CD4-positive, alpha-beta T cell treated with Interferon alpha-2 for 1 hour (primary cell): ENCODE results near the gene USP6NL.
"Not testable (repeated sequence)": the region's sequence is repeated elsewhere in the genome, so short reads cannot be mapped to it uniquely, and the experiment has no call there.

Source experiments
- DNase-seq, 2 donors: peaks; one replicate each; pipeline ENCODE4 v3.0.0-alpha.2; 2020 to 2022

The USP6NL gene

DNA sequence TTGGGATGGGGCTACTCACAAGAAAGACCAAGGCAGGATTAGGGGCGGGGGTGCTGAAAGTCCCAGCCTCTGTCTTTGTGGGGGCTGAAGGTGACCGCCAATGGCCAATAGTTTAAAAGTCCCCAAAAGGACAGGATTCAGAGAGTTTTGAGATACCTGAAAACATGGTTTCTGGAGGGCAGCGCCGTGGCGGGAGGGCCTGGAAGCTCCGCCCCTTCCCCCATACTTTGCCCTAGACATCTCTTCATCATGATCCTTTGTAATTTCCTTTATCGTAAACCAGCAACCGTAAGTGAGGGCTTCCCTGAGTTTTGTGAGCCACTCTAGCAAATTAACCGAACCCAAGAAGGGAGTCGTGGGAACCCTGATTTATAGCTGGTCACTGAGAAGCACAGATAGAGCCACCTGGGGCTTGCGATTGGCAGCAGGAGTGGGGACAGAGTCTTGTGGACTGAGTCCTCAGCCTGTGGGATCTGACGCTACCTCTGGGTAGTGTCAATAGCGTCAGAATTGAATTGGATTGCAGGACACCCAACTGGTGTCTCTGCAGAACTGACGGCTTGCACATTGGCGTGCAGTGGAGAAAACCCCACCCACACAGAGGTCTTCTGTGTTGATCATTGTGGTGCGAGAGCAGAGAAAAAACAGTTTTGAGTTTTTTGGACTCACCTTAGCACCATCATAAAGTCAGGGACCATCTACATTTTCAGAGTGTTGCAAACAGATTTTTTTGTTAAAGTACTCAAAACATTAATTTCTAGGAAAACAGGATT, 169.3 kb downstream of the USP6NL start:
- DNase-seq = no peak

DNA sequence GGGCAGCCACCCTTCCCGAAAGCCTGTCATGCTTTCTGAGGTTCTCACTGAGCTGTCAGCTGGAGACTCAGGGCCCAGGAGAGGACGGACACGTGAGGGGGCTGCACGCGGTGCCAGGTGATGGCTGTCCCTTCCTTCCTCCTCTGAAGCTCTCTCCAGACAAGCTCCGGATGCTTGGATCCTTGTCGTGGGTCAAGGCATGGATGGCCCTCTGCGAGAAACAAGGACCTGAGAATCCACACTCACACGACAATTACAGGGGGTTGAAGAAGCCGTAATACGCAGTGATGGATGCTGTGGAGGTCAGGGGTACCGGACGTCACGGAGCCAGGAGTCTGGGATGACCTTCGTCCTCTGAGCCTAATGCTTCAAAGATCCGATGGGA, 170.3 kb downstream of the USP6NL start:
- no peak for DNase-seq

DNA sequence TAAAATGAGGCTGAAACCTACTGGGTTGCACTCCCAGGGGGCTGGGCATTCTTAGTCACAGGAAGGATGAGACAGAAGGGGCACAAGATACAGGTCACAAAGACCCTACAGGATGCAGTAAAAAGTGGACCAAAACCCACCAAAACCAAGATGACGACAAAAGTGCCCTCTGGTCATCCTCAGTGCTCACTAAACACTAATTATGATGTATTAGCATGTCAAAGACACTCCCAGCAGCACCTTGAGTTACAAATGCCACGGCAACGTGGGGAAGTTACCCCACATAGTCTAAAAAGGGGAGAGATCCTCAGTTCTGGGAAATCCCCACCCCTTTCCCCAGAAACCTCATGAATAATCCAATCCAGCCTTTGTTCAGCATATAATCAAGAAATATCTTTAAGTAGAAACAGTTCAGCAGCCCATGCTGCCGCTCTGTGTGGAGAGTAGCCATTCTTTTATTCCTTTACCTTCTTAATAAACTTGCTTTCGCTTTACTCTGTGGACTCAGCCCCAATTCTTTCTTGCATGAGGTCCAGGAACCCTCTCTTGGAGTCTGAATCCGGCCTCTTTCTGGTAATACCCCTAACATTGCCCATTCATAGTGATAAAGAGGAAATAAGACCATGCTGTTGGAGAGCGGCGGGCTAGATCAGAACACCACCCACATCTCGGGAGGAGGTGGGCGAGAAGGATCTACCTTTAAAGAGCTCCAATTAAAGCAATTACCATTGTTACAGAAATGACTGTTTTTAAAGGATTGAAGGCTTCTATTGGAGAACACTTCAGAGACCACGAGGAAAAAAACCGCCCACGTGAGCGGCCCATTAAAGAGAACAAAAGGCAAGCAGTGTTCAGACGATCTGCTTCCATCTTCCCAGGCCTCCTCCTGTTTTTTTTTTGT, 170.9 kb downstream of the USP6NL start:
- peak in 1 of 2 donors; percentile 33 for DNase-seq

DNA sequence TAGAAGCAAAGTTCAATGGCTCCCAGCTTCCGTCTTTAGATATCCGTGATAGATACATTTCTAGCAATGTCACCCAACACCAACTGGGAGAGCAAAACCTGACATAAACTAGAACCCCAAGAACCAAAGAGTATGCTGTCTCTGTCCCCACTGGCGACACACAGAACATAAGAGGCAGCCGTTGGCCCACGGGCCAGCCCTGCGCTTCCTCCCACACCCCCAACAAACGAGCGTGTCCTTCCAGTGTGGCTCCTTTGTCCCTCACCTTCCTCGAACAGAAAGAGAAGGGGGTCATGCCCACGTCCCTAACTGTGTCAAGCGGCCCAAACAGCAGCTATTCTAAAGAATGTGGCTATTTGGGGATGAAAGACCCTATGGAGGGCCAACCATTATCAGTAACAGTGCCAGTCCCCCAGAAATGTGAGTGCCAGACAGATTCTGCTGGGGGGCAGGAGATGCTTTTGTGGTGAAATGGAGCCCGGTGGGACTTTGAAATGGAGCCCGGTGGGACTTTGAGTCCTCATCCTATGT, 171.9 kb downstream of the USP6NL start:
- DNase-seq = no peak

DNA sequence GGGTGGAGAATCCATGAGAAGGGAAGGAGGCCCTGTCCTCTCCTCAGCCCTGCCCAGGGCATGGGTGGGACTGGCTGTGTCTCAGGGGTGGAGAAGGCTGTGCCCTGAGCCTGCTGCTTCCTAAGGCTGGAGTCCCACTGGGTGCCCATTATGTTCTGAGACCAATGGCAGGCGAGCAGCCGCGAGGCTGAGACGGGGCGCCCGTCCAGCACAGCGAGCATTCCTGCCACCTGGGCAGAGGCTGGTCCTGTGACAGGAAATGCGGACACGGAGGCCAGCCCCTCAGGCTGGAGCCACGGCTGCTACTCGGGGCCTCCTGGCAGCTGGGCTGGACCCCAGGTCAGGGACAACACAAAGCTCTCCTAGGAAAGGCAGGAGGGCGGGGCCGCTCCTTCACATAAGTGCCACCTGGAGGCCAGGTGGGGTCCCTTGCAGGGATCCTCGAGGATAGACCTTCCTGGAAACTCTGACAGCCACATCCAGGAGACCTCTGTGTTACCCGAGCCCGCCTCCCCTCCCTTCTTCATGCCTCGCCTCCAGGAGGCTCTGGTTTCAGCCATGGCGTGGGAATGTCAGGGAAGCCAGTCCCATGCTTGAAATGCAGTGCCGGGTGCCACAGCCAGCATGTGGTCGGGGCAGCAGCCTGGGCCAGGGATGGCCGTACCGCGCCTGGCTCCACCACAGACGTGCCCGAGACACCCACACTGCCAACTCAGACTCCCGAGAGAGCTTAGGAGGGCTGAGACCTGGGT, 173.9 kb downstream of the USP6NL start:
- DNase-seq = no peak

DNA sequence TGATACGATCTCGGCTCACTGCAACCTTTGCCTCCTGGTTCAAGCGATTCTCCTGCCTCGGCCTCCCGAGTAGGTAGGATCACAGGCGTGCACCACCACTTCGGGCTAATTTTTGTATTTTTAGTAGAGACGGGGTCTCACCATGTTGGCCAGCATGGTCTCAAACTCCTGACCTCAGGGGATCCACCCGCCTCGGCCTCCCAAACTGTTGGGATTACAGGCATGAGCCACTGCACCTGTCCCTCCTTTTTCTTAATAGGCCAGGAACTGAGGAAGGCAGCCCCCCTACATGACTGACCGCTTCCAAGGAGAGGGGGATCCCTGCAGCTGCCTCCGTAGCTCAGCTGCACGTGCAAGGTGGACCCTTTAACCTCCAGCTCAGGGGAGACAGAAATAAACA, 175.0 kb downstream of the USP6NL start:
- DNase-seq = not testable (repeated sequence)

DNA sequence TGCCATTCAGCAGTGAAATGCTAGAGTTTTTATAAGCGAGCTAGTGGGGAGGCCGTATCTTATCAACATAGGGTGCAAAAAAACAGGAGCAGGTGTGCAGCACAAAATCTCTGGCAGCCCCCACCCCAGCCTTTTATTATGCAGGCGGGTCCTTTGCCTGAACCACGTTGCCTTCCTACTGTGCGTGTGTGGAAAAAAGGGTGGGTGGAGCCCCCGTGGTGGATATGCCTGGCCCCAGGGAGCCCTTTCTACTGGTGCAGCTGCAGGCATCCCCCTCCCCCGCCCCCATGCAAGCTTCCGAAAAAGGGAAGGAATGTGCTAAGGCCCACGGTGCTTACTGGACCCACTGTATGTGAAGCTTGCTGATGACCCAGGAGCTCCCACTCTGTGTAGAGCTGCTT, 175.9 kb downstream of the USP6NL start:
- no peak for DNase-seq

DNA sequence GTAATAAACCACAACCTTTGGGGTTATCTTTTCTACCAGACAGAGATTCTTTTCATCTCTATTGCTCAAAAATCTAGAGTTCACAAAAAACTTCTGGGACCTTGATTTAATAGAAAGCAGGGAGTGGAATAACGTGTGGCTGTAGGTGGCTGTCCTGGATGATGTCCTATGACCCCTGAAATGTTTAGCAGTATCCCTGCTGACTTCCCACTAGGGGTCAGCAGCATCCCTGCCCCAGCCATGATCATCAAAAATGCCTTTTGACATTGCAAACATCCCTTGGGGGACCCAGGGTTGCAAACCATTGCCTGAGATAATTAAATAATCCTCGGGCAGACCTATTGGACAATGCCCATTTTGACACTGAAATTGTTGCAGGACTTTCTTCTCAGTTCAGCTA, 177.1 kb downstream of the USP6NL start:
- DNase-seq = no peak

DNA sequence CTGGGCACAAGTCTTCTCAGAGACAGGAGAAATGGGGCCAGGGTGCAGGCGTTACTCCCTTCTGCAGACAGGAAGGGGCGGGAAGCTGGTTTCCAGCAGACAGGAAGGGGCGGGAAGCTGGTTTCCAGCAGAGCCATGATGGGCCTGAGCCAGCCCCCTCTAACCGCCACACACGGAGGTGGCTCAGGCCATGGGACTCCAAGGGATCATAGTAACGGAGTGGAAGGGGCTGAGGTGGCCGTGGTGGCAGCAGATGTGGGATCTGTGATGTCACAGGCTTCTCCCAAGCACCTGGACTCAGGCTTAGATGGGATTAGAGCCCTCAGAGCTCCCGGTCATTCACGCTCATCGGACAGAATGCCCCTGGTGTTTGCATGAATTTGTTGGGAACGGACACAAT, 177.8 kb downstream of the USP6NL start:
- no peak for DNase-seq

DNA sequence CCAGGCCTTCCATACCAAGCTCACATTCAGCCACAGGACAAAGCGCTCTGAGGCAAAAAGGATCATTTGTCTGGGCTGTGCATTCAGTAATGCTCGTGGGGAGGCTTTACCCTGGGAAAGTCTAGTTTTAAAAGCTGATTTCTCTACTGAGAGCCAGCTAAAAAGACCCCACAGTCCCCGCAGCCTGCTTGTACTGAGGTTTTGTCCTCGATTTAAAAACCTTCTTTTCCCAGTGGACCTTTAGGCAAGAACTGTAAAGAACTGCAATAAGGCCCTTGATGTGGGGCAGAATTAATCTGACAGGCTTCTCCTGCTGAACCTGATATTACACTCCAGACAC, 180.3 kb downstream of the USP6NL start:
- DNase-seq = no peak

DNA sequence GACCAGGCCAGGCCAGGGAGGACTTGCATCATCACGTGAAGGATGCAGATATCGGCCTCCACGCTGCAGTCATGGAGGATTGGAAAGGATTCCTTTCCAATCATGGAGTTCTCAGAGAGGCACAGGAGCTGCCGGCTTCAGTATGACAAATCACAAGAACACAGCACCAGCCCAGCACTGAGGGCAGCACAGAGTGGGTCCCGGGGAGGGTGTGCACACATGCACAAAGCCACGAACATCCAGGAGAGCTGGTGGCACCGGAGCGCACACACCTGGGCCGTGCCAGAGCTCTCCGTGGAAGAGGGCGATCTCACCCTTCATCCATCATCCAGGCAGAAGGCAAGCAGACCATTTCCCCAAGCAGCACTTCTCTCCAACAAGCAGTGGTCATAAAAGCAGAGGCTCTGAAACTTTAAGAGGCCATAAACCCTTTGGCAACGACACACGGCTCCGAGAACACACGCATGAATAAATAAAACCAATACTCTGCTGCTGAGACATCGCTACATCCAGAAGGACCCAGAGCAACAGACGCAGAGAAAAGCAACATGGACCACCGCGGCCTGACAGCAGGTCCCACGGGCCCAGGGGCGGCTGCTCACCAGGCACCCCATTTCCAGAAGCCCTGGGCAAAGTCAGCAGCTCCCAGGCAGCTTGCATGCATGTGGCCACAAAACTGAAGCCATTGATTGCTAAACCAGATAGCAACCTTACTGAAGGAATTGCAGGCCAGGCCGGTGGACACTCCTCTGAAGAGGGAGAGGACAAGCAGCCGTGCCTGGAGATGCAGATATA, 180.8 kb downstream of the USP6NL start:
- DNase-seq = no peak

DNA sequence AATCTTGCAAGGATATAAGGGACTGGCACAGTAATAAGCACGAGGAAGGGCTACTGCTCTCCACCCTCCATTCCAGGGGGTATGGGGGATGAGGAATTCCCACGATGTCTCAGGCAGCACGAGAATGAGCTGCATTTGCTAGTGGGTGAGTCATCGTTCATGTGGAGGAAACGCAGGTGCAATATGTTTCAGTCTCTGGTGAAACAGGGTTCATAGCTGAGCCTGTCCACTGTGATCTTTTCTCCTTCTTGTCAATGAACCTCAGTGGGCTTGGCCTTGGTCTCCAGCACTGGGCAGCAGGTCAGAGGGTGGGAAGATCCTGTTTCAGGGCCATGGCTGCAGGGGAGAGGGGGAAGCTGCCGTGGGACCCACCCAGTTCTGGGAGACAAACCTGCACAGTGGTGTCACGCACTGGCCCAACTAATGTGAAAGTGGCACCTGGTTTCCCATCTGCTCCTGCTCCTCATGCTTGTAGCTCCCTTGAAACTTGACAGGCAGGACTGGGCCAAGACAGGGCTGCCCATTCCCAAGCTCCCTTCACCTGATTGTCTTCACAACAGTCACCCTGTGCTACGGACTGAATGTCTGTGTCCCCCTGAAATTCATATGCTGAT, 181.9 kb downstream of the USP6NL start:
- no peak for DNase-seq

DNA sequence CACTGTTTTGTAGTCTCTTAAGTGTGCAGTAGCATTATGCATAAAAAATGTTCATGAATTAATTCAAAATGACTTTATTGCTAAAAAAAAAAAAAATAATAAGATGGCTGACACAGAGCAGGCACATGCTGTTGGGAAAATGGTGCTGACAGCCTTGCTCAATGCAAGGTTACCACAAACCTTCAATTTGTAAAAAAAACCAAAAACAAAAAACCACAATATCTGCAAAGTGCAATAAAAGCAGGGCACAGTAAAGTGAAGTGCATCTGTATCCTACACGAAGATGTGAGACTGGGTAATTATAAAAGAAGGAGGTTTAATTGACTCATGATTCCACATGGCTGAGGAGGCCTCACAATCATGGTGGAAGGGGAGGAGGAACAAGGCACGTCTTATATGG, 185.8 kb downstream of the USP6NL start:
- DNase-seq = no peak

DNA sequence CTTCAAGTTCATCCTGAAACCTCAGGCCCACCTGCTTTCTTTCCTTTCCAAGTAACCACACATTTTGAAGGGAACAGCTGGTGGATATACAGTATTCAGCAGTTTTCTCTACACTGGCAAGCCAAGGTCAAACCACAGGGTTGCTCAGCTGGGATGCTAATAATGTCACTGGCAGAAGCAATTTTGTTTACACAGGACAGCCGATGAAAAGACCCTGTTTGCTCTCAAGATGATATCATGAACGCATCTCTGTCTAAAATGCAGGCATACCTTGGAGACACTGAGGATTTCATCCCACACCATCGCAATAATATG, 186.2 kb downstream of the USP6NL start:
- DNase-seq = no peak

DNA sequence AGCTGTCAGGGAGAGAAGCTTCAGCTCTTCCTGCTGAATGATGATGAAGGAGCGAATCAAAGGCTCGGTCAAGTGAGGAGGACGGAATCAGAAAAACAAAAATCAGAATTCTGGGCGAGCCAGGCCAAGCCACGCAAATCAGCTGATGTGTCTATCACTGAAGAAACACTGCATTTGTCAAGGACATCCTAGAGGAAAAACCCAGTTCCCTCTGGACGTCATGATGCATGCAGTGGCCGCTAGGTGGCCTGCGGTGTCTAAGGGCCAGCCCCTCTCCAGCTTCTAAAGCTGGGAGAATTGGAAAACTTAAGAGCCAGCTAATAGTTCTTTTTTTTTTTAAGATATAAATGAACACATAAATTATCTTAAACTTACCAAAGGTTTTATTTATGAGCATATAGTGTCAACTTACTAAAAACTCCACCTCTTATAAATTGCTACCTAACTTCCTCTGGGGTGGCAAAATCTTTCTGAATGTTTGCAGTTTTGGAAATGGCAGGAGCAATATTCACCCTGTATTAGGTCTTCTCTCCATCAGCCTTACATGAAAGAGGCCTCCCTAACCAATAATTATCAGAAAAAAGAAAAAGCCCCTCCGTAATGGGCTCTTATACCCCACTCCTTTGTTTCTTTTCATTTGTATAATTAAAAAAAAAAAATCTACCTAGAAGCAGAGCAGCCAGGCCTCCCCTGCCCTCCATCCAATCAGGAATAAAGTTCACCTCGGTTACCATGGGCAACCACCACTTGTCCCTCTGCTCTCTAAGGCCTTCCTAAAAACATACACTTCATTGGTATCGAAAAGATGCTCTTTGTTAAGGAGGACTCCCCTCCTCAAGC, 186.8 kb downstream of the USP6NL start:
- DNase-seq = no peak

DNA sequence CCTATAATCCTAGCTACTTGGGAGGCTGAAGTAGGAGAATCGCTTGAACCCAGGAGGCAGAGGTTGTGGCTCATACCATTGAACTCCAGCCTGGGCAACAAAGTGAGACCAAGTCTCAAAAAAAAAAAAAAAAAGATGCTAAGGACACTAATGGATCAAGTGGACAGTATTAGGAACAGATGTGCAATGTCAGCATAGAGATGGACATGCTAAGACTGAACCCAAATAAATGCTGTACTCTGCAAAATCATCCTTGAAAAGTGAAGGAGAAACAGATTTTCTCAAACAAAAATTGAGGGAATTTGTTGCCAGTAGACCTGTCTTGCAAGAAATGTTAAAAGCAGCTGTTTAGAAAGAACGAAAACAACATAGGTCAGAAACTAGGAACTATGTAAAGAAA, 194.5 kb downstream of the USP6NL start:
- DNase-seq = no peak

DNA sequence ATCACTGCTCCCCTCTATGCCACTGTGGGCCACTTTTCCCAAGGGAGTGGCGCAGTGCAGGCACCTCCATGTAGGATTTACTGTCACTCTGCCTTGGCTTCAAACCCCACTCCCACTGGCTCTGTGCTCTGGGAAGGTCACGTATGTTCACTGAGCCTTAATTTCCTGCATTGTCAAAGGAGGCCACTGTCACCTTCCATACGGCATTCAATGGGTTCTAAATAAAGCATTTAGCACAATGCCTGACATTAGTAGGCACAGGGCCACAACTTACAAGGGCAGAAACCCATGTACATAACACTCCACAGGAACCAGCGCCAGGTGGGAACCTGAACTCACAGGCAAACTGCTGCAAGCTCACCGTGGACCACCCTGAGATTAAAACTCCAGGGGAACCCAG, 196.4 kb downstream of the USP6NL start:
- DNase-seq = no peak

DNA sequence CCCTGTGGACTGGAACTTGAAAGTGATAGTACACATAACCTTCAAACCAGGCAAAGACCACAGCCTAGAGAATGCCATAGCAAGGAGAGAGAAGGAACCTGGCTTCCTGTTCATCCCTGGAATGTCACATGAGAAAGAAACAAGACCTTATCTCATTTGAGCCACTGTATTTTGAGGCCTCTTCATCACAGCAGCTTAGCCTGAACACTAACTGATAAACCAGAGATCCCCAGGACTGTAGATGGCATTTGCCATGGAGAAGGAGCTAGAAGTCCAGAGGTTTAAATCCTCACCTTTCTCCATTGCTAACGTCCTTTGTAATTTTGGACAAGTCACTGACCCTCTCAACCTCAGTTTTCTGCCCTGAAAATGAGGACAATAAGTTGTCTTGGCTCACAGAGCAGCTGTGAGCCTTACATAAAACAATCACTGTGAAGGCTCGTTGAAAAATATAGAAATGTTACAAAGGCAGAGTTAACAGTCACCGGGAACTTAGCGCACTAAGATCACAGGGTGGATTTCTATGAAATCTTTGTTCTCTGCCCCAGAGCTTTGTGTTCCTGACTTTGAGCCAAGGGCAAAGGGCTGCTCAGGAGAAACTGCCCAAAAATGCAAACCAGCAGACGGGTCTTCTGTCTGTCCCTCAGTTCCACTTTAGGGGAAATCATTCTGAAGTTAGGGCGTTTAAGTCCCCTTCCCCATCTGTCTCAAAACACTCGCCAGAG, 197.0 kb downstream of the USP6NL start:
- no peak for DNase-seq

DNA sequence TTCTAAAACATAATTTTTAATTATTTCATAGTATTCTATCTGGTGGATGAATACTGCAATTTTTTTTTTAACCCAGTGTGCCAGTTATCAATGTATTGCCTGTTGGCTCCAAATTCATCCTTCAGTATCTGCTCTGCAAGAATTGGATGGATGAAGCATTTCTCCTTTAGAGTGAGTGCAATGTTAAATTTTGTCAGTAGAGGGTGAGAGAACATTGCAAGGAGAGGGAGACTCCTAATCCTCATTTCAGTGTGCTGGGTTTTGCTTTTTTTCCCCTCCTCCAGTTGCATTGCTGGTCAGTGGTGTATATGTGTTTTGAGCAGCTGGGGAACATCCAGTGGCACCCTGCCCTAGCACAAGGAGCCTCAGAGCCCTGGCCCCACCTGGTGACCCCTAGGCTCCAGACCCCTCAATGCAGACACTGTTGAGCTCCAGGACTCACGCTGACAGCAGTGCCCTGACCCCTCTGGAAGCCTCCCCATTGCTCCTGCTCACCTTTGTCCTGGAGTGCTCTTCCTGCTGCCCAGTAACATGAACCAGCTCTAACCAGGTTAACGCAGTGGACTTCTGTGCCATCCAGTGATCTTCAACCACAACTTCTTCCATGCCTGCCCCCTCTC, 199.4 kb downstream of the USP6NL start:
- no peak for DNase-seq

DNA sequence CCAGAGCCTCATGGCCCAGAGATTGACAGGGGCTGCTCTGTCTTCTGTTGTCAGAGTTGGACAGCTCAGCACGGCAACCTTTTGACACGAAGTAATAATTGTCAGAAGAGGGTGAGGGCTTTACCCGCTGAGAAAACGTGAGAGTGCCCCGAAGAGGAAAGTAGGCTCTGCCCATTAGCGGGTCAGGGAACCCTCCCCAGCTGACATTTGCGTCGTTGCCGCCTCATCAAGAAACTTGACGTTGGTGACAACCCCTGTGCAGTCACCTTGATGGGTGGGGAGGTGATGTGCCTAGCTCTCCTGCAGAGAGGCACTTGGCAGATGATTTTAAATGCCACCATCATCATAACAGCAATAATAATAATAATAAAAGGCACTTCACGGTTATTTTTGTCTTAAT, 202.1 kb downstream of the USP6NL start:
- DNase-seq = no peak
